Adrenal gland (tissue), 12 donors: Measurements from ENCODE around the gene CCDC85C. TPM values are rescaled to one million over a fixed set of nuclear protein-coding genes. Genes with fewer than 3 reads are reported as not detected.

ENCODE experiments used
- DNase-seq, 7 donors: peaks; one replicate each; pipeline ENCODE4 v3.0.0-alpha.2; 2019 to 2020
- H3K27ac ChIP-seq, 5 donors: fragments of 200-600 bp; sonication (generic) in 4 of 5; 1 replicate in 3 of 5; 2 replicates in 2 of 5; pipeline versions ENCODE4 v1.5.1 to v1.8.0; 2016 to 2020; ENCODE audit warnings: mild to moderate bottlenecking in 1 of 5
- H3K27me3 ChIP-seq: fragments of 200-600 bp; 2 replicates; pipeline ENCODE4 v1.8.0; 2021
- H3K36me3 ChIP-seq, 2 donors: fragments of 200-600 bp; replicated peaks in 1 of 2; 1 replicate in 1 of 2; 2 replicates in 1 of 2; pipeline versions ENCODE4 v1.5.1 to v1.8.0; 2018 to 2022
- H3K4me1 ChIP-seq, 2 donors: fragments of 200-600 bp; replicated peaks in 1 of 2; 1 replicate in 1 of 2; 2 replicates in 1 of 2; pipeline versions ENCODE4 v1.5.1 to v1.8.0; 2018 to 2021
- H3K4me3 ChIP-seq, 4 donors: fragments of 200-600 bp; sonication (generic) in 3 of 4; one replicate each; pipeline ENCODE4 v1.5.1; 2016 to 2018
- H3K9me3 ChIP-seq, 3 donors: fragments of 200-600 bp; sonication (generic) in 1 of 3; replicated peaks in 1 of 3; 1 replicate in 2 of 3; 2 replicates in 1 of 3; pipeline versions ENCODE4 v1.5.1 to v1.8.0; 2016 to 2021
- POLR2A ChIP-seq, 2 donors: fragments of 450-650 bp; IDR thresholded peaks; one replicate each; pipeline ENCODE4 v1.6.1; 2017; ENCODE audit warnings: antibody characterized with exemption in 2 of 2, mild to moderate bottlenecking in 2 of 2, moderate library complexity in 1 of 2
- WGBS, 4 donors: extraction: QIAGEN DNeasy Blood & Tissue Kit in 2 of 4; methylation state at CpG; one replicate each; pipeline versions ENCODE4 v1.1.5 to v1.1.7; 2013 to 2017; 5-methylcytosine and 5-hydroxymethylcytosine counted together
- intact Hi-C, 2 donors: fragments of 100-400 bp; cut with DNase I; formaldehyde crosslinking; loops; one replicate each; pipeline versions ENCODE4 v1.14.1 to v1.15.0; 2022 to 2023
- polyA plus RNA-seq, 3 donors: library from polyadenylated mRNA; stranded (reverse); fragments of 200-250 nt in 2 of 3; fragments of 350-450 nt in 1 of 3; fragmentation: Illumina TruSeq in 1 of 3; extraction: RNeasy Lipid Tissue Mini Kit (QIAGEN cat#74804) in 1 of 3; gene quantifications; one replicate each; pipeline ENCODE4 v1.2.3, GENCODE V29; 2013 to 2014
- total RNA-seq, 9 donors: library from RNA; depleted of rRNA in 4 of 9; stranded (reverse); fragments of >200 nt in 4 of 9; fragments of 120-200 nt in 1 of 9; fragmentation: NEBNext Ultra II Directional in 1 of 9; extraction: Animal tissue kit (Norgen Biotek cat#: 25700) in 1 of 9; gene quantifications; one replicate each; pipeline versions ENCODE4 v1.1.0 to v1.2.4, GENCODE V29; 2013 to 2023
- TF ChIP-seq, protein P1 (sequence below), 6 experiments: fragments of 450-650 bp in 4 of 6; fragments of 200-600 bp in 2 of 6; sonication (generic) in 1 of 6; IDR thresholded peaks; 1 replicate in 5 of 6; 2 replicates in 1 of 6; pipeline versions ENCODE4 v1.5.1 to v1.8.0; 2016 to 2021; ENCODE audit warnings: antibody characterized with exemption in 6 of 6, mild to moderate bottlenecking in 2 of 6, moderate library complexity in 1 of 6
- donor health status: healthy with polysubstance abuse.
- donor health status: Bipolar disorder and iron deficiency.
- donor health status: DM: yes; HTN: yes; CAD: no.
- donor health status: DM: no; HTN: no; CAD: no.
- donor health status: DM: no; HTN: no; CAD: no.
- donor health status: DM: yes; HTN: yes; CAD: no.

The CCDC85C gene
- total and polyA plus RNA-seq, 12 donors = 4.2 to 59.0 (median 37.9) TPM

DNA sequence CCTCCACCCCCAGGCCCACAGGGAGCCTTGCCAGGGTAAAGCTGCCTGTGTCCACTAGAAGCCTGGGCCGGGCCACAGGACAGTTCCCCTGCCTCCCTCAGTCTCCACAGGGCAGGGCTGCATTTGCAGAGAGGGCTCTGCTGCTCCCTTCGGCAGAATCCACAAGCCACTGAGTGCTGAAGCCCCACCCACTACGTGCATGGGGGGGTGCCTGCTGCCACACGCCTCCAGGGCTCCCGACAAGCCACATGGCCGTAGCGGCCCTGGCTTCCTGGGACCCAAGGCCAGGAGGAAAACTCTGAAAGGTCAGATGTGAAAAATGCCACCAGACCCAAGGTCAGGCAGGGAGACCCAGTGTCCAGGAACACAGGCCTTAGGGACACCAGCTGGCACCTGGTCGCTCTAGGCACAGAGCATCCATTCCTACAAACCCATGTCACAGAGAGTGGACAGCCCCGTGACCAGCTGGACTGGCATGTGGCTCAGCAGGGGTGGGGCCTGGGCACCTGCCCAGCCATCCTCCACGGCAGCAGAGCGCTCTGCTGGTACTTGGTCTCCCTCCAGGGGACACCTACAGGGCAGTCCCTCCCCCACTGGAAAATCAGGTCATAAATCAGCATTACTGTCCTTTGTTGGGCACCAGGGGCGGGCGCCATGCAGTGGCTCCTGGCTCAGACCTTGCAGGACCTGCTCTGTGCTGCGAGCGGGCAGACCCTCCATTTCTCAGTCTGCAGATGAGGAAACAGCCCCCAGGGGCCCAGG, 42.9 kb downstream of the CCDC85C start:
- no peak overlapping the region for H3K4me3 ChIP-seq
- H3K27me3 ChIP-seq = no peaks in the 10 kb centered on the region
- intact Hi-C loops = loop anchor here in 1 of 2 donors (5.0 kb wide), 1 partner anchor 41 kb away; the partner anchor contains the start of gene CCDC85C
- 35 to 50% (median 39%) methylated on average over 5 to 15 of the region's 15 CpGs for WGBS, 4 donors
- peak in 1 of 2 donors; percentile 36 for TF ChIP-seq POLR2A (IDR thresholded peaks at IDR 0.05)
- TF ChIP-seq, protein P1, sequence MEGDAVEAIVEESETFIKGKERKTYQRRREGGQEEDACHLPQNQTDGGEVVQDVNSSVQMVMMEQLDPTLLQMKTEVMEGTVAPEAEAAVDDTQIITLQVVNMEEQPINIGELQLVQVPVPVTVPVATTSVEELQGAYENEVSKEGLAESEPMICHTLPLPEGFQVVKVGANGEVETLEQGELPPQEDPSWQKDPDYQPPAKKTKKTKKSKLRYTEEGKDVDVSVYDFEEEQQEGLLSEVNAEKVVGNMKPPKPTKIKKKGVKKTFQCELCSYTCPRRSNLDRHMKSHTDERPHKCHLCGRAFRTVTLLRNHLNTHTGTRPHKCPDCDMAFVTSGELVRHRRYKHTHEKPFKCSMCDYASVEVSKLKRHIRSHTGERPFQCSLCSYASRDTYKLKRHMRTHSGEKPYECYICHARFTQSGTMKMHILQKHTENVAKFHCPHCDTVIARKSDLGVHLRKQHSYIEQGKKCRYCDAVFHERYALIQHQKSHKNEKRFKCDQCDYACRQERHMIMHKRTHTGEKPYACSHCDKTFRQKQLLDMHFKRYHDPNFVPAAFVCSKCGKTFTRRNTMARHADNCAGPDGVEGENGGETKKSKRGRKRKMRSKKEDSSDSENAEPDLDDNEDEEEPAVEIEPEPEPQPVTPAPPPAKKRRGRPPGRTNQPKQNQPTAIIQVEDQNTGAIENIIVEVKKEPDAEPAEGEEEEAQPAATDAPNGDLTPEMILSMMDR (IDR thresholded peaks at IDR 0.05) = peak in 3 of 6 experiments; percentile 10 to 16 (median 11)
- H3K36me3 ChIP-seq = no peaks in the 10 kb centered on the region
- H3K27ac ChIP-seq = peak overlapping the region in 3 of 5 donors; percentile 70 to 74 (median 71)
- H3K4me1 ChIP-seq = peaks cover 45 to 59% of the 10 kb centered on the region in 2 donors
- H3K9me3 ChIP-seq = no peaks in the 10 kb centered on the region
- DNase-seq = peak; percentile 86 to 94 (median 89)

DNA sequence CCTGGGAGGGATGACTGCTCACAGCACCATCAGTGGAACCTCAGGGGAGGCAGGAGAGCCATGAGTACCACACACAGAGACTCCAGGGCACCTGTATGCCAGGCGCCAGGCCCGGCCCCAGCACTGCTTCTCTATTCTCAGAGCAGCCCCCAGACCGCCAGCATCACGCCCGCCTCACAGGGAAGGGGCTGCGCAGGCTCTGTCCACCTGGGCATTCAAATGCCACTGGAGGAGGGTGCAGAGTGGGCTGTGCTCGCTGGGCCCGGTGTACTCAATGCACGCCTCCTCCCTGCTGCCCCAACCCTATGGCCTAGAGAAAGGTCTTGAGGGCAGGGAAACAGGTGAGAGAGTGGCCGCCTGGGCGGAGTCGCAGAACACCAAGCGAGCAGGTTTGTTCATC, 43.6 kb downstream of the CCDC85C start:
- Histone ChIP-seq H3K36me3 (no peaks in the 10 kb centered on the region), H3K27me3 (no peaks in the 10 kb centered on the region), H3K4me1 (peaks cover 39 to 53% of the 10 kb centered on the region in 2 donors), H3K27ac (peak overlapping the region in 3 of 5 donors; percentile 70 to 74 (median 71)), H3K9me3 (no peaks in the 10 kb centered on the region), H3K4me3 (no peak overlapping the region)
- DNase-seq = no peak
- TF ChIP-seq, protein P1 (IDR thresholded peaks at IDR 0.05) = no peak
- no peak for TF ChIP-seq POLR2A (IDR thresholded peaks at IDR 0.05)
- intact Hi-C loops = loop anchor here in 1 of 2 donors (5.0 kb wide), 1 partner anchor 42 kb away; the partner anchor contains the start of gene CCDC85C
- 78 to 95% (median 90%) methylated on average over 9 to 13 of the region's 13 CpGs for WGBS, 4 donors

DNA sequence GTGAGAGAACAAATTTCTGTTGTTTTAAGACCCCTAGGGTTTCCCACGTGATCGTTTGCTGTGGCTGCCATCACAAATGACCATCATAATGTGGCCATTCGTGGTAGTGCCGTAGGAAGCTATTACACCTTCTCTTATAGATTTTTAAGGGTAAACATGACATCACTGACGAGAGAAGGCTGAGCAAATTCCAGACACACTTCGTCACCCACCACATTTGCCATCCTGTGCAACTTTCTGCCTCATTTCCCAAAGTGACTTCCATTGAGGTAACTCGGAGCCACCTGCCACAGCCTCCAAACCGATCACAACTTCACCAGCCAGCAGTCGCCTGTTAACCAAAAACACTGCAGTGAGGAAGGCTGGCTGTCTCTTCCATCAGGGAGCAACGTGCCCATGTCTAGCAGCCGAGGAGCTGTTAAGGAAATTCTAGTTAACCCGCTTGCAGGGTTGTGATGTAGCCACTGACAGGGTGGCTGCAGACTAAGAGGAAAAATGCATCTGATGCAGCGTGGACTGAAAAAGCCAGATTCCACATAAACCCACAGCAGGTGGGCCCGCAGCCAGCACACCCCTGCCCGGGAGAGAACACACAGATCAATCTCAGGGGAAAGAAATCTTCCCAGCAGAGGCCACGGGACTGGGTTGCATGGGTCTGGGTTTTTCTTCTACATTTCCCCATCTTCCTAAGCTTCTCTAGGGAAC, 44.6 kb downstream of the CCDC85C start:
- DNase-seq = no peak
- H3K4me3 ChIP-seq = no peak overlapping the region
- no peaks in the 10 kb centered on the region for H3K9me3 ChIP-seq
- no peaks in the 10 kb centered on the region for H3K36me3 ChIP-seq
- TF ChIP-seq, protein P1 (IDR thresholded peaks at IDR 0.05) = no peak
- TF ChIP-seq POLR2A (IDR thresholded peaks at IDR 0.05) = no peak
- peak overlapping the region in 2 of 5 donors; percentile 70 to 74 for H3K27ac ChIP-seq
- WGBS, 4 donors = 74 to 92% (median 88%) methylated on average over 13 to 16 of the region's 16 CpGs
- no peaks in the 10 kb centered on the region for H3K27me3 ChIP-seq
- intact Hi-C loops = no loop called here
- peaks cover 39 to 53% of the 10 kb centered on the region in 2 donors for H3K4me1 ChIP-seq

DNA sequence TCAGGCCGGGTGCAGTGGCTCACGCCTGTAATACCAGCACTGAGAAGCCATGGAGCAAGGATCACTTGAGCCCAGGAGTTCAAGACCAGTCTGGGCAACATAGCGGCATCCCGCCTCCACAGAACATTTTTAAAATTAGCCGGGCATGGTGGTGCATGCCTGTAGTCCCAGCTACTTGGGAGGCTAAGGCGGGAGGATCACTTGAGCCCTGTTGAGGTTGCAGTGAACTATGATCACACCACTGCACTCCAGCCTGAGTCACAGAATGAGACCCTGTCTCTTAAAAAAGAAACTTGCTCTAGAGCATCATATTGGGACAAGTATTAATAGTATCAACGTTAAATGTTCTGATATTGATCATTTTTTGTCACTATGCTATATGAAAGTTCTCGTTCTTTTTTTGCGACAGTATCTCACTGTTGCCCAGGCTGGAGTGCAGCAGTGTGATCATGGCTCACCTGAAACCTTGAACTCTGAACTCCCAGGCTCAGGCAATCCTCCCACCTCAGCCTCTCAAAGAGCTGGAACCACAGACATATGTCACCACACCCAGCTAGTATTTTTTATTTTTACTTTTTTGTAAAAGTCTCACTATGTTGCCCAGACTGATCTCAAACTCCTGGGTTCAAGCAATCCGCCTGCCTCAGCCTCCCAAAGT, 47.7 kb downstream of the CCDC85C start:
- Histone ChIP-seq H3K4me1 (peaks cover 35 to 51% of the 10 kb centered on the region in 2 donors), H3K9me3 (no peaks in the 10 kb centered on the region), H3K36me3 (no peaks in the 10 kb centered on the region), H3K4me3 (no peak overlapping the region), H3K27ac (peak overlapping the region in 1 of 5 donors; percentile 63), H3K27me3 (no peaks in the 10 kb centered on the region)
- DNase-seq = no peak
- 90 to 91% (median 91%) methylated on average over 10 of the region's 10 CpGs for WGBS, 4 donors
- intact Hi-C loops = no loop called here
- no peak for TF ChIP-seq POLR2A (IDR thresholded peaks at IDR 0.05)
- TF ChIP-seq, protein P1 (IDR thresholded peaks at IDR 0.05) = no peak
